Measurements from ENCODE around the gene PLA2G2F. TPM values are rescaled to one million over a fixed set of nuclear protein-coding genes. Genes with fewer than 3 reads are reported as not detected.

Gene PLA2G2F
- total RNA-seq, 1 experiment from 2014 or later, result 0.20 TPM

DNA sequence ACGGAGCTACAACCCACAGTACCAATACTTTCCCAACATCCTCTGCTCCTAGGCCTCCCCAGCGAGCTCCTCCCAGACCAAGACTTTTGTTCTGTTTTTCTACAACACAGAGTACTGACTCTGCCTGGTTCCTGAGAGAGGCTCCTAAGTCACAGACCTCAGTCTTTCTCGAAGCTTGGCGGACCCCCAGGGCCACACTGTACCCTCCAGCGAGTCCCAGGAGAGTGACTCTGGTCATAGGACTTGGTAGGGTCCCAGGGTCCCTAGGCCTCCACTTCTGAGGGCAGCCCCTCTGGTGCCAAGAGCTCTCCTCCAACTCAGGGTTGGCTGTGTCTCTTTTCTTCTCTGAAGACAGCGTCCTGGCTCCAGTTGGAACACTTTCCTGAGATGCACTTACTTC lies 48.5 kb upstream of the PLA2G2F start:
- Histone ChIP-seq H2AFZ (no peak overlapping the region), H3K36me3 (ENCODE audit: low read depth) (no peaks in the 10 kb centered on the region), H3K9me2 (ENCODE audit: insufficient read depth) (no peaks in the 10 kb centered on the region), H3K4me3 (no peak overlapping the region), H3F3A (ENCODE audit: insufficient read depth, low read depth) (no peaks in the 10 kb centered on the region), H3K4me2 (no peak overlapping the region), H3K27me3 (ENCODE audit: insufficient read depth, low read depth) (no peaks in the 10 kb centered on the region), H3K79me2 (ENCODE audit: low read depth) (no peaks in the 10 kb centered on the region), H3K27ac (no peak overlapping the region), H3K4me1 (replicated peaks; ENCODE audit: insufficient read depth) (no peaks in the 10 kb centered on the region), H3K9me3 (ENCODE audit: insufficient read depth, low read depth) (no peaks in the 10 kb centered on the region), H4K20me1 (ENCODE audit: insufficient read depth) (no peaks in the 10 kb centered on the region)
- TF ChIP-seq CTCF (conservative IDR thresholded peaks at IDR 0.05) (no peak), EZH2 (IDR thresholded peaks at IDR 0.05; ENCODE audit: low read depth) (no peak)
- no peak for DNase-seq
- ChIA-PET CTCF (interaction anchor here (0.5 kb wide), 1 partner anchor 171 kb away, joined by 7 read pairs; no protein-coding TSS in a partner anchor), POLR2A (ENCODE audit: unreplicated experiment) (interaction anchor here (0.6 kb wide), 1 partner anchor 16 kb away, joined by 4 read pairs; no protein-coding TSS in a partner anchor)
- no TSS peak for BruUV-seq (replicated peaks)
- intact Hi-C loops (cut with micrococcal nuclease; ENCODE audit: unreplicated experiment), result no loop called here

DNA sequence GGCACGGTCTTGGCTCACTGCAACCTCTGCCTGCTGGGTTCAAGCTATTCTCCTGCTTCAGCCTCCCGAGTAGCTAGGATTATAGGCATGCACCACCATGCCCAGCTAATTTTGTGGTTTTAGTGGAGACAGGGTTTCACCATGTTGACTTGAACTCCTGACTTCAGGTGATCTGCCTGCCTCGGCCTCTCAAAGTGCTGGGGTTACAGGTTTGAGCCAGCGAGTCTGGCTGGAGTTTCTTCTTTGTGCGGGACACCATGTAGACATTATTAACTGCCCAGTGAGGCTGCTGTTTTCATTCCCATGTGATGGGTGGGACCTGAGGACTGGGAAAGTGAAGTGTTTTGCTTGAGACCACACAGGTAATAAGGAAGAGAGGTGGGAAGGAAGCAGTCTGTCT lies 45.8 kb upstream of the PLA2G2F start:
- CTCF ChIA-PET, result no interaction called here
- POLR2A ChIA-PET (ENCODE audit: unreplicated experiment), result no interaction called here

GRCh38 chr1:20093940-20094391 lies 45.2 kb upstream of the PLA2G2F start:
- intact Hi-C loops (cut with micrococcal nuclease; ENCODE audit: unreplicated experiment), result no loop called here
- H3K4me3 ChIP-seq, result no peak overlapping the region
- H3K27ac ChIP-seq, result no peak overlapping the region
- no peaks in the 10 kb centered on the region for H3F3A ChIP-seq (ENCODE audit: insufficient read depth, low read depth)
- ChIA-PET POLR2A (ENCODE audit: unreplicated experiment) (no interaction called here), CTCF (no interaction called here)
- no peaks in the 10 kb centered on the region for H3K9me3 ChIP-seq (ENCODE audit: insufficient read depth, low read depth)
- no peaks in the 10 kb centered on the region for H4K20me1 ChIP-seq (ENCODE audit: insufficient read depth)
- DNase-seq, result no peak
- no peaks in the 10 kb centered on the region for H3K9me2 ChIP-seq (ENCODE audit: insufficient read depth)
- H3K4me2 ChIP-seq, result no peak overlapping the region
- no peak overlapping the region for H2AFZ ChIP-seq
- H3K79me2 ChIP-seq (ENCODE audit: low read depth), result no peaks in the 10 kb centered on the region
- BruUV-seq (replicated peaks), result no TSS peak
- no peak for TF ChIP-seq EZH2 (IDR thresholded peaks at IDR 0.05; ENCODE audit: low read depth)
- no peak for TF ChIP-seq CTCF (conservative IDR thresholded peaks at IDR 0.05)
- H3K27me3 ChIP-seq (ENCODE audit: insufficient read depth, low read depth), result no peaks in the 10 kb centered on the region
- no peaks in the 10 kb centered on the region for H3K4me1 ChIP-seq (replicated peaks; ENCODE audit: insufficient read depth)
- no peaks in the 10 kb centered on the region for H3K36me3 ChIP-seq (ENCODE audit: low read depth)

More for the DNA sequence above, 45.8 kb upstream of the PLA2G2F start:
- DNase-seq, result no peak
- H3K9me3 ChIP-seq (ENCODE audit: insufficient read depth, low read depth), result no peaks in the 10 kb centered on the region
- H3K36me3 ChIP-seq (ENCODE audit: low read depth), result no peaks in the 10 kb centered on the region
- no peak overlapping the region for H3K4me3 ChIP-seq
- no peak overlapping the region for H3K4me2 ChIP-seq
- BruUV-seq (replicated peaks), result no TSS peak
- H3K27ac ChIP-seq, result no peak overlapping the region
- no peaks in the 10 kb centered on the region for H3K9me2 ChIP-seq (ENCODE audit: insufficient read depth)
- intact Hi-C loops (cut with micrococcal nuclease; ENCODE audit: unreplicated experiment), result no loop called here
- no peaks in the 10 kb centered on the region for H3F3A ChIP-seq (ENCODE audit: insufficient read depth, low read depth)
- no peaks in the 10 kb centered on the region for H3K27me3 ChIP-seq (ENCODE audit: insufficient read depth, low read depth)
- TF ChIP-seq EZH2 (IDR thresholded peaks at IDR 0.05; ENCODE audit: low read depth) (no peak), CTCF (conservative IDR thresholded peaks at IDR 0.05) (no peak)
- no peaks in the 10 kb centered on the region for H3K79me2 ChIP-seq (ENCODE audit: low read depth)
- no peak overlapping the region for H2AFZ ChIP-seq
- H3K4me1 ChIP-seq (replicated peaks; ENCODE audit: insufficient read depth), result no peaks in the 10 kb centered on the region
- H4K20me1 ChIP-seq (ENCODE audit: insufficient read depth), result no peaks in the 10 kb centered on the region

Data from PC-9 (cell line).